IPS-15b (cell line): ENCODE data around the gene MT2A.

Experiments used
- H3K27me3 ChIP-seq: one replicate; pipeline ENCODE4 v1.6.1; 2013; ENCODE audit warnings: low read length; ENCODE audit not compliant: control insufficient read depth, insufficient read depth
- H3K36me3 ChIP-seq: one replicate; pipeline ENCODE4 v1.6.1; 2013; ENCODE audit warnings: low read length; ENCODE audit not compliant: control insufficient read depth, insufficient read depth
- H3K4me1 ChIP-seq: one replicate; pipeline ENCODE4 v1.6.1; 2013; ENCODE audit warnings: mild to moderate bottlenecking, low read length; ENCODE audit not compliant: control insufficient read depth, insufficient read depth
- H3K4me3 ChIP-seq: one replicate; pipeline ENCODE4 v1.5.1; 2013; ENCODE audit warnings: low read depth, low read length
- H3K9ac ChIP-seq: one replicate; pipeline ENCODE4 v1.6.1; 2013; ENCODE audit warnings: low read depth, mild to moderate bottlenecking, low read length
- H3K9me3 ChIP-seq: one replicate; pipeline ENCODE4 v1.6.1; 2013; ENCODE audit warnings: mild to moderate bottlenecking, low read length; ENCODE audit not compliant: control insufficient read depth, insufficient read depth

Gene MT2A

GRCh38 chr16:56608043-56608875, at the start of gene MT2A:
MT2A (plus strand) TSS chr16:56608584; CDS start chr16:56608656, 72 bp downstream.
- H3K9ac ChIP-seq: no peak within 1 kb of the TSS
- peaks cover 9% of the 10 kb centered on the region for H3K4me1 ChIP-seq
- H3K27me3 ChIP-seq: peaks cover 80% of the 10 kb centered on the region
- H3K9me3 ChIP-seq: no peaks in the 10 kb centered on the region
- peak within 1 kb of the TSS; percentile 71 for H3K4me3 ChIP-seq
- no peaks in the 10 kb centered on the region for H3K36me3 ChIP-seq

GRCh38 chr16:56559109-56559508, 49.3 kb upstream of the MT2A start:
- no peaks in the 10 kb centered on the region for H3K9me3 ChIP-seq
- no peak overlapping the region for H3K4me3 ChIP-seq
- H3K36me3 ChIP-seq: no peaks in the 10 kb centered on the region
- no peak overlapping the region for H3K9ac ChIP-seq
- no peaks in the 10 kb centered on the region for H3K27me3 ChIP-seq
- no peaks in the 10 kb centered on the region for H3K4me1 ChIP-seq

GRCh38 chr16:56560447-56560846, 47.9 kb upstream of the MT2A start:
- Histone ChIP-seq H3K27me3 (no peaks in the 10 kb centered on the region), H3K36me3 (no peaks in the 10 kb centered on the region), H3K9ac (no peak overlapping the region), H3K4me1 (no peaks in the 10 kb centered on the region), H3K9me3 (no peaks in the 10 kb centered on the region), H3K4me3 (no peak overlapping the region)

- H3K27me3 ChIP-seq: no peaks in the 10 kb centered on the region
- H3K36me3 ChIP-seq: no peaks in the 10 kb centered on the region
- H3K4me3 ChIP-seq: no peak overlapping the region
- no peak overlapping the region for H3K9ac ChIP-seq
- no peaks in the 10 kb centered on the region for H3K9me3 ChIP-seq
- no peaks in the 10 kb centered on the region for H3K4me1 ChIP-seq
Observed at GRCh38 chr16:56561126-56561525, 47.3 kb upstream of the MT2A start.

GRCh38 chr16:56564793-56565477, 43.4 kb upstream of the MT2A start, which contains the start of gene MT4:
MT4 (plus strand) TSS chr16:56565073; CDS start chr16:56565129, 56 bp downstream.
- peaks cover 3% of the 10 kb centered on the region for H3K27me3 ChIP-seq
- no peak within 1 kb of the TSS for H3K9ac ChIP-seq
- H3K36me3 ChIP-seq: no peaks in the 10 kb centered on the region

GRCh38 chr16:56569971-56570370, 38.4 kb upstream of the MT2A start:
- Histone ChIP-seq H3K27me3 (peaks cover 3% of the 10 kb centered on the region), H3K4me3 (no peak overlapping the region), H3K4me1 (no peaks in the 10 kb centered on the region), H3K9me3 (no peaks in the 10 kb centered on the region), H3K36me3 (no peaks in the 10 kb centered on the region), H3K9ac (no peak overlapping the region)

More at GRCh38 chr16:56564793-56565477, 43.4 kb upstream of the MT2A start, which contains the start of gene MT4:
- Histone ChIP-seq H3K4me1 (no peaks in the 10 kb centered on the region), H3K9me3 (no peaks in the 10 kb centered on the region), H3K4me3 (no peak within 1 kb of the TSS)

- Histone ChIP-seq H3K4me1 (no peaks in the 10 kb centered on the region), H3K36me3 (no peaks in the 10 kb centered on the region), H3K9ac (no peak overlapping the region), H3K4me3 (no peak overlapping the region), H3K27me3 (peaks cover 3% of the 10 kb centered on the region), H3K9me3 (no peaks in the 10 kb centered on the region)
Observed at GRCh38 chr16:56571525-56571924, 36.9 kb upstream of the MT2A start.

GRCh38 chr16:56574625-56575024, 33.8 kb upstream of the MT2A start:
- H3K4me3 ChIP-seq: no peak overlapping the region
- H3K27me3 ChIP-seq: no peaks in the 10 kb centered on the region
- no peaks in the 10 kb centered on the region for H3K36me3 ChIP-seq
- H3K4me1 ChIP-seq: no peaks in the 10 kb centered on the region
- no peak overlapping the region for H3K9ac ChIP-seq
- H3K9me3 ChIP-seq: no peaks in the 10 kb centered on the region

- Histone ChIP-seq H3K9ac (no peak overlapping the region), H3K4me1 (no peaks in the 10 kb centered on the region), H3K27me3 (peaks cover 3% of the 10 kb centered on the region), H3K4me3 (no peak overlapping the region), H3K36me3 (no peaks in the 10 kb centered on the region), H3K9me3 (no peaks in the 10 kb centered on the region)
Observed at GRCh38 chr16:56576585-56577299, 31.6 kb upstream of the MT2A start.

- no peaks in the 10 kb centered on the region for H3K9me3 ChIP-seq
- no peak overlapping the region for H3K9ac ChIP-seq
- peaks cover 4% of the 10 kb centered on the region for H3K27me3 ChIP-seq
- H3K36me3 ChIP-seq: no peaks in the 10 kb centered on the region
- no peaks in the 10 kb centered on the region for H3K4me1 ChIP-seq
- no peak overlapping the region for H3K4me3 ChIP-seq
Observed at GRCh38 chr16:56577300-56577625, 31.1 kb upstream of the MT2A start.

- Histone ChIP-seq H3K9ac (no peak overlapping the region), H3K27me3 (peaks cover 20% of the 10 kb centered on the region), H3K9me3 (no peaks in the 10 kb centered on the region), H3K36me3 (no peaks in the 10 kb centered on the region), H3K4me1 (no peaks in the 10 kb centered on the region), H3K4me3 (no peak overlapping the region)
Observed at GRCh38 chr16:56580391-56581048, 27.9 kb upstream of the MT2A start.
